ENCODE data around the gene JAML.

GRCh38 chr11:118186346-118187107 lies 38.3 kb downstream of the JAML start:
- TF ChIP-seq CTCF (conservative IDR thresholded peaks at IDR 0.05 in 1 of 2, IDR thresholded peaks at IDR 0.05 in 1 of 2; ENCODE audit: low read depth in 1 of 2, low read length in 2 of 2) (no peak), EZH2 (IDR thresholded peaks at IDR 0.05; ENCODE audit: low read length, missing control alignments) (no peak)

All from fibroblast of lung (primary cell).